IPS-NIHi7 (cell line): ENCODE results near the gene SMG7.

ENCODE experiments used
- DNase-seq: peaks from one replicate; pipeline ENCODE4 v3.0.0; 2012; ENCODE audit warnings: mixed read lengths; ENCODE audit errors: extremely low spot score

Gene SMG7

DNA sequence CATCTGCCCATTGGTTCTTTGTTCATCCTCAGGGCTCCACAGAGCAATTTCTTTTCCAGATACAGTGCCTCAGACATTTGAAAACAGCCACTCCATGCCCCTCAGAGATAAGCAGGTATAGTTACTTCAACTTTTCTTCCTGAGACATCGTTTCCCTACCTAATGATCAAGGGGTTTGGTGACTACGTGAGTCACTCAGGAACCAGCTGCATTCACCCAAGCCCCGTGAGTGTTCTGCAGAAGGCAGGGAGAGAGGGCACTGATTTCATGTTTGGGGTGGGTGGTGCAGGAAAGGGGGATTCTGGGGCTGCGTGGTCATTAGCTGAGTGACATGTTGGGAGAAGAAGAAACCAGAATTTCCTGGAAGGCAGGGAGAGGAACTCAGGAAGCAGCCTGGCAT lies 93.0 kb downstream of the SMG7 start:
- DNase-seq = no peak

DNA sequence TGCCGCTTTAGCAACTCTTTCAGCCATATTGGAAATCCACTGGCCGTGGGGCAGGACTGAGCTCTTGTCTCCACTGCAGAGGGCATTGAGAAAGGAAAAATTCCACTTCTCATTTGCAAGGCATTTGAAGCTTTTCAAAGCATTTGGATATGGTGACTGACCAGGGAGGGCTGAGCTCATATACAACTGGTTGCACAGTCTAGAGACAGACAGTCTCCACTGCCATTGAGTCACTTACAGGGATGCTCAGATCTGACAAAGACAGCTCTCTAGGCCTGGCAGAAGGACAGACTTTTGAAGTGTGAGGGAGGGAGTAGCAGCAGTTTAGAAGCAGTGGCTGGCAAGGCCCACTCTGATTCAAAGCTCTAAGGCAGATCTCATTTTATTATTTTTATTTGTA lies 93.7 kb downstream of the SMG7 start:
- DNase-seq = no peak

DNA sequence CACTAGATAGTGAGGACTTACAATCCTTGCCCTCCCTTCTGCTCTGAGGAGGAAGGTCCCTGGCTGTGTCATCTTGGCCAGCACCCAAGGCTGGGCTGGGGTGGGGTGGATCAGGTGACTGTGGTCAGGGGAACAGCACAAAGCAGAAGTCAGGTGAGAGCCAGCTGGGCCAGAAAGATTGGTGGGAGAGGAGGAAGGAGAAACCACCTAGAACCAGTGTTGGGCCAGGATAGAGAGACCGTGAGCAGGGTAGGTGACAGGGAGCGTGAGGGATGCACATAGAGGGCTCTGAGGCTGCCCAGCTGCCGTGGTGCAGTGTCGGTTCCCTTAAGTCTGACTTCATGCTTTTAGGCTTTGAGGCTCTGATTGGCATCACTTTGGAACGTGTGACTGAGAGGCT lies 95.3 kb downstream of the SMG7 start:
- no peak for DNase-seq

DNA sequence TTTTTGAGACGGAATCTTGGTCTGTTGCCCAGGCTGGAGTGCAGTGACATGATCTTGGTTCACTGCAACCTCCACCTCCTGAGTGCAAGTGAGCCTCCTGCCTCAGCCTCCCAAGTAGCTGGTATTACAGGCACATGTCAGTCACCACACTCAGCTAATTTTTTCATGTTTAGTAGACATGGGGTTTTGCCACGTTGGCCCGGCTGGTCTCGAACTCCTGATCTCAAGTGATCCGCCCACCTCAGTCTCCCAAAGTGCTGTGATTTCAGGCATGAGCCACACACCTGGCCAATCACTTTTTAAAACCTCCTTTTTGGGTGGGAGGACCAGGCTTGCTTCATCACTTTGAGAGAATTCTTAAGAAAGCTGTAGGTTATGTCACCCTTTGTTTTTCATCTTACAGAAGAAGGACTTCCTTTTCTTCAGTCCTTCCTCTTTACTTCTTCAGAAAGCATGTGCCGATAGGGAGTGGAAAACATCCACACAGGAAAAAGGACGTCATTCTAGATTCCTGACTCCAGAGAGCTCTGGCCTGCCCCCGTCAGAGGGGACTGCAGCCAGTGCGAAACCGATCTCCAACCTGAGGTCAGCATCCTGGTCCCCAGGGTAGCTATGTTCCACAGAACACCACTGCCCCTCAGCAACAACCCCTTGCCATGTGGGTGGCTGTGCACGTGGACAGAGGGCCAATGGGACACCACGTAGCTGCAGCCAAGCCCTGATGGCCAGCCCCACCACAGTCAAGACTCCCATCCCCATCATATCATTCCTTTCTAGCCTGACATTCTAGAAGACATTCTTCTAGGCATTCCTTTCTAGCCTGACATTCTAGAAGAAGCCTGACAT lies 96.1 kb downstream of the SMG7 start:
- no peak for DNase-seq

DNA sequence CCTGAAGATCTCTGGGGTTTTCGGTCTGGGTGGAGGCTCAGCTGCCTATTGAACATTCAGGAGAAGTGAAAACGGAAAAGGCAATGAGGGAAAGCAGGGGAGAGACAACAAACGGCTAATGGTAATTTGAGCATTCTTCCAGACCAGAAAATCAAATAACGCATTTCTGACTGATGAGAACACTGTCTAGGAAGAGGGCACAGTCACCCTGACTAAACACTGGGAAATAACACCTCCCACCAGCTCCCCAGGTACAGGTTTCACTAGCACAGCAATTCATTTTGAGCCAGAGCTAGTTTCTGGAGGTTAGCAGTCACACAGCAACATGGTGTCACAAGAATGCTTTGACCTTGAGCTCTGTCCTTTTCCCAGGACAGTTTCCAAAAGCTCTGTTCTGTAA lies 96.8 kb downstream of the SMG7 start:
- DNase-seq = no peak

DNA sequence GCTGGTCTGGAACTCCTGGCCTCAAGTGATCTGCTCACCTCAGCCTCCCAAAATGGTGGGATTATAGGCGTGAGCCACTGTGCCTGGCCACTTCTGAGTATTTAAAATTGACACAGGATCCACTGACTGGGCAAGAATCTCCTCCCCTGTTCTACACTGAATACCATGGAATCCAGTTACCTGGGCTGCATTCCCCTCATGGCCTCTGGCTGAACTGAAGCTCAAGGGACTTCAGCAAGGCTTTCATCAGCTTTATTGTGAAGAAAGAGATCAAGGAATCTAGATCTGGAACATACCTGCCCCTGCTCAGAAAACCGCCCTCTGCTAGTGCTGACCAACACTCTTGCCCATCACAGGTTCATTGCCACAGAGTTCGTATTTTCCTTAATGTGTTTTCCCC lies 97.5 kb downstream of the SMG7 start:
- no peak for DNase-seq

DNA sequence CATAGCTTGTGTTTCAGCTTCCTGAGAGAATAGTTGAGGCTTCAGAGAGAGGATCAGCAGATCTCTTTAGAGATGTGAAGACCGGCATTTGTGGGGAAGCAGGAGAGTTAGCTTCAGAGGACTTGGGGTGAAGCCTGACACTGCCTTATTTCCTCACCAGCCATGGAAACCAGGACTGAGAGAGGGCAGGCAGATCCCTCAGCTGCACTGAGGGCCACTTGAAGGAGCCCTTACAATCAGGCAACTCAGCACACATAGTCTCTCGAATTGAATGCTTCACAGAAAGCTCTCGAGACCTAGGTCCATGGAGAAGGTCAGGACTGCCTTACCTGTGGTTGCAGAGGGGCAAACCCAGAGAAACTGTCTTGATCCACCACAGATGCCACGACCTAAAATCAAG lies 98.2 kb downstream of the SMG7 start:
- DNase-seq = no peak

DNA sequence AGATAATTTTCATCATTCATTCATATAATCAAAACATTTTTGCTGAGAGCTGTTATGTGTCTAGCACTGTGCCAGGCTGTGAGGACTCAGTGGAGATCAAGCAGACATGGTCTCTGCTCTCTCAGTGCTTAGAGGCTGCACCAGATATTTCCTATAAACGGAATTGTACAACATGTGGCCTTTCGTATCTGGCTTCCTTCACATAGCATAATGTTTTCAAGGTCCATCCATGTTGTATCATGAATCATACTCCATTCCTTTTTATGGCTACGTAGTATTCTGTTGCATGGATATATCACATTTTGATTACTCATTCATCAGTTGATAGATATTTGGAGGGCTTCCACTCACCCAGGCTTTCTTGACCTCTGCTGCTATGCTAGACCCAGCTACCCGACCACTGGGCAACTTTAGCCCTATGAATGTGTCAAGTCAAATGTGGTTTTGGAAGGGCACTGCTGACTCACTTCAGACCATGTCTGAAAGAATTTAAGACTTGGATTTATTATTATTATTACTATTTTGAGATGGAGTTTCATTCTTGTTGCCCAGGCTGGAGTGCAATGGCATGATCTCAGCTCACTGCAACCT lies 99.5 kb downstream of the SMG7 start:
- no peak for DNase-seq

DNA sequence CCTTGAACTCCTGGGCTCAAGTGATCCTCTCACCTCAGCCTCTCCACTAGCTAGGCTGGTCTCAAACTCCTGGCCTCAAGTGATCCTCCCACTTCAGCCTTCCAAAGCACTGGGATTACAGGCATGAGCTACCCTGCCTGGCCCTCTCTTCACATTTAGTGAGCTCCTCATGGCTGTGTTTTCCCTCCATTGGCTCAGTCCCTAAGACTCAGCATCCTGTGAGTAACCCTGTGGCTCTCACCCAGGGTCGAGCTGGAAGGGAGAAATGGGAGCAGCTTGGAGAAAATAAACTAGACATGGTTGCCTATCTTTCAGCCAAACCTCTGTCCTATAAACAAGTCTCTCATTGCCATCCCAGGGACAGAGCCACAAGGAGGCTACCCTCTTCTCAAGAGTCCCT lies 100.4 kb downstream of the SMG7 start:
- no peak for DNase-seq

DNA sequence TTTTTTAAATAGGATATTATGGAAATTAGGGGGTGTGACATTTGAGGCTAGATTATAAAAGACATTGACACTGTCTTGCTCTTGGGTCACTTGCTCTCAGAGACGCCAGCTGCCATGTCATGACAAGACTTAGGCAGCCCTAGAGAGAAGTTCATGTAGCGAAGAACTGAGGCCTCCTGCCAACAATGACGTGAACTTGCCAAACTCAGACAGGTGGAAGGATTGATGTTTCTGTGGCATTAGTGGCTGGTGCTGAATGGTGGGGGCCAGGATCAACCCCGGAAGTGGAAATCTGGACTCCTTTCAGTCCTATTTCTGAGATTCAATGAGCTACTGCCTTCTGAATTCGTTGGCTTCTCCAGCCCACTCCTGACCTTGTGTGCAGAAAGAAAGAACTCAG lies 103.3 kb downstream of the SMG7 start:
- DNase-seq = no peak

DNA sequence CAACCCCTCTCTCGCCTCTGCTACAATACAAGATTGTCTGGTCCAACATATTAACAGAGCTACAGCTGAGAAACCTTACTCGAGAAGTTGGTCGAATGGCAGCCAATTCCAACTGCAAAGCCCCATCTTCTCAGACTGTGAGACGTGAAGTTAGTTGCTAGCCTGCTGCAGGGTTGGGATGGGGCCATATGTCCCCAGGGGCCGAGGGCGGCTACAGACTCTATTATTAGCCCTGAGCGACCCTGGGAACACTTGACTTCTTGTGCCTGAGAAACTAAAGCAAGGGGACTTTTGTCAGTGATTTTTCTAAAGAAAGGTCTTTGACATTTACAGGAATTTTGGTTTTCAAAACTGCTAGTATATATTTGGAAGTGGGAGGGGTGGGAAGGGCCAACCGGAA lies 104.2 kb downstream of the SMG7 start:
- DNase-seq = no peak

DNA sequence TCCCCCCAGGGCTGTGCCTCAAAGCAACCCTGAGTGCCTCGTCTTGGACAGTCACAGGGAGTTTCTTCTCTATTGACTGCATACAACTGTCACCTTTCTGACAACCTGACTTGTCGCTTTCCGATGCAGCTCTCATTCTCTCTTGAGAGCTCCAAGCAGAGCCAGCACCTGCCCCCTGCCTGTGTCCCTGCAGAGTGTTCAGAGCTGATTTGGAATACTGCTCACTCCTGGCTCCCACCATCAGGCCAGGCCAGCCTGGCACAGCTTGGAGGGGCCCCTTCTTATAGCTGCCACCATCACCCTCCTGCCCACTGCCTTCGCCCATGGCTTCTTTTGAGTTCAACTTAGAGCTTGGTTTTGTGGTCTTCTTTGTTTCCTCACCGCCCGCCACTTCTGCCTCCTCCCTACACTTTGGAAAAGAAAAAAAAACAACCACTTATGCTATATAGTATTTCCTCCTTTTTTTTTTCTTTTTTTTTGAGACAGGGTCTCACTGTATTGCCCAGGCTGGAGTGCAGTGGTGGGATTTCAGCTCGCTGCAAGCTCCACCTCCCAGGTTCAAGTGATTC lies 105.7 kb downstream of the SMG7 start:
- no peak for DNase-seq

DNA sequence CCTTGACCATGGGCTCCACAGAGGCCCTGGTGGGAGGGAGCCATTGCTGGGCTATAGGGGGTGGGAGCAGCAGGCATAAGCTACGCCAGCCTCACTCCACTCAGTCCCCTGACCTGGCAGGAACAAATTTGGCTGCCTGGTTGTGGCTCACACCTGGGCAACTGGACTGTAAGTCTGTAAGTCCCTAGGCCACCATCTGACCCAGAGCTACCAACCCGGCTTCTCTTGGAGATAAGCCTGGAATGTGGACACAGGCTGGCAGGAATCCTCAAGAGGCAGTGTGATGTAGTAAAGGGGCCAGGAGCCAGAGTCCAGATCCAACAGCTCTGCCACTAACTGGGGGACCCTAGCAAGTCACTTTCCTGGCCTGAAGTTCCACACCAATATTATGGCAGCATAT lies 106.6 kb downstream of the SMG7 start:
- DNase-seq = no peak

DNA sequence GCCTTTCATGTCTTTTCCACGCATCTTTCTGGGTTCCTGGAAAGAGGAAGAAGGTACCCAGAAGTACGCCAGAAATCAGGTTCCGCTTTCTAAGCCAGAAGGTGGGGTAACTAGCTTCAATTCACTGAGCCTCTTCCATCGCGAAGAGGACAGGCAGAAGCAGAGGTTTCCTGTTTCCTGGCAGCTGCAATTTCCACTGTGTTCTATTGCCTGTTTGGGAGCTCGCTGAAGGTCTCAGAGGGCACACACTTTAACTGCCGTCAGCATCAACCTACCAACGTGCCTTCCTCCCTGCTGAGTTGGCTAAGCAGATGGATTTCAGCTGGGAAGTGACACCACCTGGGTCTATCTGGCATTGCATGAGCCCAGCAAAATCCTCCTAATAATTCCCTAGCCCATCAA lies 108.0 kb downstream of the SMG7 start:
- peak; percentile 88 for DNase-seq

DNA sequence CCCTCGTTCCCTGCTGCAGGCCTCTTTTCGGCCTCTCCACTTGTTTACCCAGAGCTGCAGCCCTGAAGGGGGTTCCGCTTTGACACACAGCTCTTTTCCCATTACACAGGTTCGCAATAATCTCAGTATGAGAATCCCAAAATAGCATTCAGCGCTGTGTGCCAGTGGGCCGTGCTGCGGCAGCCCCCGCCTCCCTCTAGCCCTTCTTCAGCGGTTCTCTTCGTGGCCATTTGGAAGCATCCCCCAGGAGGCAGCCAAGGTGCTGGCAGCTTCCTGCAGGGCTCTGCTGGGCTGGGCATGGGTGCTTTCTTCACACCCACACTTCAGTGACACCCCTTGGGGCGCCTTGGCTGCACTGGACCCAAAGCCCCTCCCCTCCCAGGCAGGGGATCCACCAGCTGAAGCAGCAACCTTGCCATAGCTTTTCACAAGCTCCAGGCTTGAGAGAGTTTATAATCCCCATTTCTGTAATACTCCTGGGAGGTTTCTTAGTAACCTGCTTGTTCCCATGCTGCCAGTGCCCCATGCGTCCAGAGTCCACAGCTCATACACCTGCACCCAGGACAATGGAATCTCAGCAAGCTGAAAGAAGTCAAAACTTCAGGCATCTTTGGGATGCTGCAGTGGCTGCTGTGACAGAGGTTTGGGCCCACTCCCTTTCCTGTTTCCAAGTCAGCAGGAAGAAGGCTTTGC lies 109.9 kb downstream of the SMG7 start:
- DNase-seq = no peak

DNA sequence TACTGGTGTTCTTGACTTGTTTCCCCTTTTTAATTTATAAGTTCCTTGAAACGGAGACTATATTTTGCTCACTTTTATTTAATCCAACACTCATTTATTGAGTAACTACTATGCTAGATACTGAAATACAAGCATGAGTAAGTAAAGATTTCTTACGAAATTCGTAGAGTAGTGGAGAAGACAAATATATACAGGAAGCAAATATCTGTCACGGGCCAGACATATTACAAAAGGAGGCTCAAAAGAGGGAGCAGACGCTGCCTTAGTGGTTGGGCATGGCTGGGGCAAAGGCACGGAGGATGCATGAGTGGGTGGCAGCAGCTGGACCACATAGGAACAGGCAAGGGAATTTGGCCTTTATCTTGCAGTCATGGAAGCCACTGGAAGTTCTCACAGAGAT lies 111.2 kb downstream of the SMG7 start:
- DNase-seq = no peak

DNA sequence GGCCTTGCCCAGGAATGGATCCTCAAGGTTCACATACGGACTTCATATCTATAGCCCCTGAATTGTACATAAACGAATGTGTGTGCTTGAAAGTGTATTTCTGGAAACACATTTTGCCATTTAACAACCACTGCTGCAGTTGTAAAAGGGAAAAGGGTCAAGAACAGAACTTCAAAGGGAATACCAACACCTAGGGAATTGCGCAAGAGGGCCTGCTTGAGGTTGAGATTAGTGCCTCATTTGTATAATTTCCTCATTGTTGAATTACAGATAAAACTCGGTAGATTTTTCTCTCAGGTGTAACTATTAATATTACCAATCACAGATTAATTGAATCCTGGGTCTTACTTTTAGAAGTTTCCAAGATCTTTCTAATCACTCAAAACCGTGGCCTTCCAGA lies 111.8 kb downstream of the SMG7 start:
- DNase-seq = no peak

DNA sequence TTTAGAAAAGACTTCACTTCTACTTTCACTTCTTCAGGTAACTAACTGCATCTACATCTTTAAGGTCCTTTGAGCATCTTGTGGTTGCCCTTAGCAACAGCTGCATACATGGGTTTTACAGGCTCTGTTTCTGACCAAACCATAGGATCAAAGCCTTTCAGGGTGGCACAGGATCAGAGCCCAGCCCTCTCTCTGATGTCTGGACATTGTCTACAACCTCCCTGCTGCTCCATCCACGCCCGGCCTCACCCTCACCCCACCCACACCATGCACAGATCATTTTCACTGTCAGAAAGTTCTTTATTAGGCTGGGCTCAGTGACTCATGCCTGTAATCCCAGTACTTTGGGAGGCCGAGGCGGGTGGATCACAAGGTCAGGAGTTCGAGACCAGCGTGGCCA lies 112.7 kb downstream of the SMG7 start:
- no peak for DNase-seq

DNA sequence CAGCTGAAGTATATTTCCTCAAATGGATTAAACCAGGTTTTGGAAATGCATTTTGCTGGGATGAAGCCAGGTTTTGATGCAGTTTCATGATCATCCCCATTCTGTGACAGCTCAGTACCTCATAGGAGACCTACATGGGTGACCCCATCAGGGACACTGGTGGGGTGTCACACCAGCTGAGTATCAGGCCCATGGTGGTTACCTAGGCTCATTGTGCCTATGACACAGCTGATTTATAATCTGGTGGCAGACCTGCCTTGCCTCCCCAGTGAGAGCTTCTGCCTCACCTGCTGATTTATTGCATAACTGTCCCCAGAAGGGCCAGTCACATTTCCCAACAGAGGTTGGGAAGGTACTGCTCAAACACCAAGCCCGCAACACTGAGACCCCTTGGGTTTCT lies 114.2 kb downstream of the SMG7 start:
- DNase-seq = no peak

DNA sequence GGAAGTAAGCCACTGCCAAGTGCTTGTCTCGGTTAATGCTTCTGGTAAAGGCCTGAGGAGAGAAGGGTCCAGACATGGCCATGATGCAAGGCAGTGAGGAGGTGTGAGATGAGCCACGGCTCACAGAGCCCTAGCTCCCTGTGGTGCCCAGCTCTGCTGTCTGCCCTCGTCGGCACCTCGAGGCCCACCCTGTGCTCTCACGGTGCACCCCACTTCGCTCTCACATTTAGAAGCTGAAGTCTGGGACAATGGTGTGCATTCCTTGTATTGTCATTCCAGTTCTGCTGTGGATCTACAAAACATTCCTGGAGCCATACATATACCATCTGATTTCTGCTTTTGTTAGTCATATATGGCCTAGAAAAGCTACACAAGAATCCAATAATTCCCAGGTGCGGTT lies 114.6 kb downstream of the SMG7 start:
- no peak for DNase-seq

DNA sequence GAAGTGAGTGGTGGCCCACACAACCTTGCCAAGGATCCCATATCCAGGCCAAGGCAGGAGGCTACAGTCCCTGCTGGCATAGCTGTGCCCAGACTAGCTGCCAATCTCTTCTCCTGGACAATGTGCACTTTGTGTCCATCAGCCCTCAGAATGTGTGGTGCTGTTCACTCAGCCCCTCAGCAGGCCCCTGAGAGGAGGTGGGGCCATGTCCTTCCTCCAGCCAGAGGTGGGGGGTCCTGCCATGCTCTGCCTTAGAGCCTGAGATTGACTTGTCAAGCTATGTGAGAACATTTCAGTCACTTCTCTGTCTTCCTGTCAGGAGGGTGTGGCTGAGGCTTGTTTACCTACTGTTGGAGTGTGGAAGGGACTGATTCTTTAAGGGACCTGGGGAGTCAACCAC lies 116.5 kb downstream of the SMG7 start:
- no peak for DNase-seq

DNA sequence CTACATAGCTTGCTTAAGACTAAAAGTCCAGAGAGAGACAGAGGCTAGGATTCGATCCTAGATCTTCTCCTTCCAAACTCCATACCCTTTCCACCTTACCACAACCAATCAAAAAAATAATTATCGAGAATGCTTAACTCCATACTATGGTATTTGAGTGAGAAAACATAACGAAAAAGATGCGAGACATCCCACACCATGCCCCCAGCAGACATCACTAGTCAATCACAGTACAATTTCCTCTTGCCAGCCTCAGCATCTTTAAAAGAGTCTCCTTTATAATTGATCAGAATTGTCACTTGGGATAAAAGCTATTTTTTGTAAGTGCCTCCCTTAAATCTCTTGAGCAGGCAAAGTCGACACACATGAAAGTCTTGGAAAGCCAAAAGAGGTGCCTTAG lies 117.1 kb downstream of the SMG7 start:
- no peak for DNase-seq

DNA sequence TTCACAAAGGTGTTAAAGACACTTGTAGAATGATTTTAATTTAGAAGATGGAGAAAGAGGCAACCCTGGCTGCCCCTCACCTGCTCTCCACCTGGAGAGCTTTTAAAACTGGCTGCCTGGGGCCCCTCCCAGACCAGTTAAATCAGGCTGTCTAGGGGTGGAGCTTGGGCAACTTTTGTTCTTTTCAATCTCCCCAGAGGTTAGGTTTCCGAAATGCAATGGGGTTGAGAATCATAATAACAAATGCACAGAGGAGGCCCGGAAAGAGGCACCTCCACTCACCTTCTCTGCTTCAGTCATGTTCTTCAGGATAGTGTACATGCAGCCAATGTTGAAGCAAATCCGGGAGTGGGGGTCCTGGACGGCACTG lies 117.6 kb downstream of the SMG7 start:
- DNase-seq = no peak
